ENCODE results near the gene BRF1.

The BRF1 gene

DNA sequence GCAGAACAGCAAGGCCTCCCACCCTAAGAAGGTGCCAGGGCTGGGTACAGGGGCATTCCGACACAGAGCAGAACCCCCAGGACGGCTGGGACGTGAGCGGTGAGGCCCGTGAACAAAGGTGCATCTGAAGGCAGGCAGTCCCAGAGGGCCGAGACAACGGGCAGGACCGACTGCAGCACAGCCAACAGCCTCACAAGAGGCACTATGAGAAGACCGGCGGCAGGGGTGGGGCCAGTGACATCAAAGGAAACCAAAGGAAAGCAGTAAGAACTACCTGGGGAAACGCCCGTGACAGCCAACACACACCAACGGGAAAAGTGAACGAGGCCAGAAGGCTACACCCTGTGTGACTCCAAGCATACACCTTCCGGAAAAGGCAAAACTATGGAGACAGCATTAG, 43.3 kb downstream of the BRF1 start:
- no peak for DNase-seq

DNA sequence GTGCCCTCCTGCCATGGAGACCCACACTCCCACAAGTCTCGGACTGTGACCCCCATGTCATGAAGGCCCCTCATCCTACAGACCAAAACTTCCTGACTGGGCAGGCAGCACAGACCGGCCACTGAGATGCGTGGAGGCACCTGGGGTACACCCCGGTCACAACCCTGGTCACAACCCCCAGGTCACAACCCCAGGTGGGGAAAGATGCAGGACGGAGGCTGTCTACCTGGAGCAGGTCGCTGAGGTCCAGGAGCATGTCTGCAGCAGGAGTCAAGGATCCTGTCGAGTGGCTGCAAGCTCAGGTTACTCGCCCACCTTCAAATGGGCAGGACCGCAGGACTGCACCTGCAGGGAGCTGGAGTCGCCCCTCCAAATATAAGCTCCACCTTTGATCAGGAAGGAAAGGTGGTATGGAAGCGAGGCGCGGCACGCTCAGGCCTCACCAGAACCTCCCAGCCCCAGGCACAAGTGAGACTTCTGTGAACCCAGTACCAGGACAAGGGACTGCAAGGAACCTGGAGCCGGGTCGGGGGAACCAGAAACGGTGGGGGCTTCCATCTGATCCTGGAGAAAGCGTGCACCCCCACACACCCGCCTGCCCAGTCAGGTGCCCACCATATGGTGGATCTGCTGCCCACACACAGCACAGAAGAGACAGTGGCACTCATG, 44.4 kb downstream of the BRF1 start:
- DNase-seq = no peak

DNA sequence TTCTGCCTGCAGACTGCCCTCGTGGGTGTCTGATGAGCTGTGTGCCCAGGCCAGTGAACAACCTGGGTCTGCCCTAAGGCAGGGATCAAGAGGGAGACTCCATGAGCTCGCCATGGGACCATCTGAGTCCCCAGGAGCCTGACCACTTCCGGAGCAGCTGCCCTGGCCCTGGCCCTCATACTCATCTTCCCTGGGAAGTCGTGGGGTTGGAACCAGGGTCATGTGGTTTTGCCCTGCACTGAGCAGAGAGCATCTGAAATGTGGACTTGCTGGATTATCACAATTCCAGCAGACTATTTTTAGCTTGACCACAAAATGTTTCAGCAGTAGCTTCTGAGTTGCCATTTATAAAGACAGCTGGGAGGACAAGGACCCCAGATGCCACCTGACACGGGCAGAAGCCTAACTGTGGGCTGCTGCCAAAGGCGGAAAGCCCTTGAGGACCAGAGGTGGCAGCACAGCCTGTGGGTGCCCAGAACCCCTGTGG, 45.7 kb downstream of the BRF1 start:
- no peak for DNase-seq

DNA sequence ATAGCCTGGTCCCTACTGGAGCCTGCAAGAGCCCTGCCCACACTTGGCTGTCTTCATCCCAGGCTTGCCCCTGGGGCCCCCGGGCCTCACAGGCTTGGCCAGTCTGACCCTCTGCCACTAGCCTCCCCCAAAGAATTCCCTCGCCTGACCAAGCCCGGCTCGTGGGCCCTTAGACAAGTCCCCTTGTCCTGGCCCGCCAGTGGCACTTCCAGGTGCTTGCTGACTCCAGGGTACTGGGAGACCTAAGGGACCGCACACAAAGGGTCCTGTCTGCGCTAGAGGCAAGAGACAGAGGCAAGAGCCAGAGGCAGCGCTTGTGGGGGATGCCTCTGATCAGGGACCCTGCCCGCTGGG, 47.5 kb downstream of the BRF1 start:
- DNase-seq = no peak

DNA sequence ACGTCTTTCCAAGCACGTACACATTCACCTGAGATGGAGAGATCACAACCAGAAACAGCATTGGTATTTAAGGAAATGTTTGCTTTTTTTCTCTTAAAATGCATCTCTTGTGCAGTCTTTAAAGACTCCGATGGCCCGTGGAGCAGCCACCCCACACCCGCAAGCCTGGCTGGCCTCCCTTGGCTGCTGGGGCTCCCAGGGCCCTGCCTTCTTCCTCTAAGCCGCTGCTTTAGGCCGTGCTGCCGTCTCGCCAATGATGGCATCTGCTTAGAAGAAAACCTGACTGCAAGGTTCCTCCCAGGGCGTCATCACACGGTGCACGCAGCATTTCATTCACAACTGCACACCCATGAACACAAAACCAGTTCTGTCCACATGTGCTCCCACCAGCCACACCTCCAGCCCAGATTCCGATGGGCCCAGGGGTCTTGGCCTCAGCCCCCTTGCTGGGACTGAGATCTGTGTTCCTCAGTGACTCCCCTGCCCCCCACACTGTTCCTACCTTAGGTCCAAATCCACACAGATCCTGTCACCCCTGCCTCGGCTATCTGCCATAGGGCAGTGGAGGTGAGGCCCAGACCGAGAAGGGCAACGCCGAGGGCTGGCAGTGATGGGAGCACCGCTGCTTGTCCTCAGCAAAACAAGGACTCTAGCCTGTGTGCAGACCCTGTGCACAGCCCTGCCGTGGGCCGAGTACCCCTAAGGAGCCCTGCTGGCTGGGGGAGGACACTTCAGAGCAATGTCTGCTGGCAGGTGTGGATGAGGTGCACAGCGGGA, 48.1 kb downstream of the BRF1 start:
- DNase-seq = no peak

DNA sequence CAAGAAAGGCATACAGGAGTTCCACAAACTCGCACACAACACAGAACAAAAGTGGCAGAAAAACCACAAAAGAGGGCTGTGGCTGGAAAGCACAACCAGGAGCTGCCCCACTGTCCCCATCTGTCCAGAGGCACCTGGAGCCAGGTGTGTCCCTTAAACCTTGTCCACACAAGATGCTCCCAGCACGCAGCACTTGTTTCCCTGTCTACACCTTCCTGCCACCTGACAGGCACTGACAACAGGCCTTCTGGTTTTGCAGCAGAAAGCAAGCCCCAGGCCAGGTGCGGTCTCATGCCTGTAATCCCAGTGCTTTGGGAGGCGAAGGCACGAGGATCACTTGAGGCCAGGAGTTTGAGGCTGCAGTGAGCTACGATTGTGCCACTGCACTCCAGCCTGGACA, 48.9 kb downstream of the BRF1 start:
- DNase-seq = no peak

DNA sequence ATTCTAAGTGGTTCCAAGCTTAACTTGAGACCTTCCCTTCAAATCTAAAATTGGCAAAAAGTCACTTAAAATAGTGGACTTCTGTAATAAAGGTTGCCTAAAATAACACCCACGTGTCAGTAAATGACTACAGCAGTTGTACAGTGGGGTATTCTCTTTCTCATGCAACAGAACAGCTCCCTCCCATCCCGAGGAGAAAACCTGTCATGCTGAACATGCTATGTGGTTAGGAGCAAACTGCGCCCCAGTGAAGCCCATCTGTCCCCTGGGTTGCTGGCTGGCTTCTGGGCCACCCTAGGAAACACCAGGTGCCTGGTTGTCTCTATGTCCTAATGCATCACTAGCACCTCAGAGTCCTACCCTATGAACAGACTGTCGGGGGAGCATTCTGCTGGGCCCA, 49.8 kb downstream of the BRF1 start:
- no peak for DNase-seq

DNA sequence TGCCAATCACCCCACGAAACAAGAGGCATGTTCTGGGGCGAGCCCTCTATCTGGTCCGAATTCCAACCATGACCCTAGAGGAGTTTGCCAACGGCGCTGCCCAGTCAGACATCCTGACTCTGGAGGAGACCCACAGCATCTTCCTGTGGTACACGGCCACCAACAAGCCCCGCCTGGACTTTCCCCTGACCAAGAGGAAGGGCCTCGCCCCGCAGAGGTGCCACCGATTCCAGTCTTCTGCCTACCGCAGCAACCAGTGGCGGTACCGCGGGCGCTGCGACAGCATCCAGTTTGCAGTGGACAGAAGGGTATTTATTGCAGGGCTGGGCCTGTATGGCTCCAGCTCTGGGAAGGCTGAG, 50.8 kb downstream of the BRF1 start:
- DNase-seq = no peak

DNA sequence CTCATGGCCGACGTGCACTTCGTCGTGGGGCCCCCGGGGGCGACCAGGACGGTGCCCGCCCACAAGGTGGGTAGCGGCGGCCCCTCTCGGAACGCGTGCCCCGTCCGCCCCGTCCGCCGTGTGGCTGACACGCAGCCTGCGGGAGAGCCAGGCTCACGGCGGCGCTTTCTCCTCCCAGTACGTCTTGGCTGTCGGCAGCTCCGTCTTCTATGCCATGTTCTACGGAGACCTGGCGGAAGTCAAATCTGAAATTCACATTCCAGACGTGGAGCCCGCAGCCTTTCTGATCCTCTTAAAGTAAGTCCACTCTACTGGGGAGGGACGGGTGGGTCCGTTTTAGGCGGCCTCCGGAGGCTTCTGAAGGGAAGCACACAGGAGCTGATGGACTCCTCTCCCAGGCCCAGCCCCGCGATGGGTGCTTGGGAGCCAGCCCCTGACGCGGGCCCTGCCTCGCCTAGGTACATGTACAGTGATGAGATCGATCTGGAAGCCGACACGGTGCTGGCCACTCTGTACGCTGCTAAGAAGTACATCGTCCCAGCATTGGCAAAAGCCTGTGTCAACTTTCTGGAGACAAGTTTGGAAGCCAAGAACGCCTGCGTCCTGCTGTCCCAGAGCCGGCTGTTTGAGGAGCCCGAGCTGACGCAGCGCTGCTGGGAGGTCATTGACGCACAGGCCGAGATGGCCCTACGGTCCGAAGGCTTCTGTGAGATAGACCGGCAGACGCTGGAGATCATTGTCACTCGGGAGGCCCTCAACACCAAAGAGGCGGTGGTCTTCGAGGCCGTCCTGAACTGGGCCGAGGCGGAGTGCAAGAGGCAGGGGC, 51.4 kb downstream of the BRF1 start:
- no peak for DNase-seq

DNA sequence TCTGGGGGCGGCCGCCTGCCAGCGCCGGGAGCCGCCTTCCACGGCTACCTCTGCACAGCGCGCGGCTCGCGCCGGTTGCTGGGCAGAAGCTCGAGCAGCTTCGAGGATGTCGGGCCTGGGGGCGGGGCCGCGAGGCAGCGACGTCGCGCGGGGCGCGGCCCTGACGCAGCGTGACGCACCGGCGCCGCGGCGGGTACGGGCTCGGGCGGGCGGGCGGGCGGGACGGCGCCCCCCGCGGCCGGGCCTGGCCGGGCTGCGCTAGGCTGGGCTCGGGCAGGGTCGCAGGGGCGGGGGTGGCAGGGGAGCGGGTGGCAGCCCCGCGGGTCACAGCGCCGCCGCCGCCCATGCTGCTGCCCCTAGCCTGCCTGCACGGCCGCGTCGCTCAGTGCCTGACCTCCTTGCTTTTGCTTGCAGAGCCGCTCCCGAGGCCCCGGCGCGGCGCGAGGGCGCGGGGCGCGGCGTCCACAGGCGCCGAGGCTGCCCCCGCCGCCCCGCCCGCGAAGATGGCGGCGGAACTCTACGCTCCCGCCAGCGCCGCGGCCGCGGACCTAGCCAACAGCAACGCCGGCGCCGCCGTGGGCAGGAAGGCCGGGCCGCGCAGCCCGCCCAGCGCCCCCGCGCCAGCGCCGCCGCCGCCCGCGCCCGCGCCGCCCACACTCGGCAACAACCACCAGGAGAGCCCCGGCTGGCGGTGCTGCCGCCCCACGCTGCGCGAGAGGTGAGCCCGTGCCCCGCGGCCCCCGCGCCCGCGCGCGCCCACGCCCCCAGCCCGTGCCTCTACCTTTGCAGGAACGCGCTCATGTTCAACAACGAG, 52.2 kb downstream of the BRF1 start, which contains the start of gene BTBD6:
Gene BTBD6, plus strand, starts transcription at position 166 of the 814 bp plus-strand sequence. Its CDS starts 179 bp downstream, at position 345.
- no peak for DNase-seq

DNA sequence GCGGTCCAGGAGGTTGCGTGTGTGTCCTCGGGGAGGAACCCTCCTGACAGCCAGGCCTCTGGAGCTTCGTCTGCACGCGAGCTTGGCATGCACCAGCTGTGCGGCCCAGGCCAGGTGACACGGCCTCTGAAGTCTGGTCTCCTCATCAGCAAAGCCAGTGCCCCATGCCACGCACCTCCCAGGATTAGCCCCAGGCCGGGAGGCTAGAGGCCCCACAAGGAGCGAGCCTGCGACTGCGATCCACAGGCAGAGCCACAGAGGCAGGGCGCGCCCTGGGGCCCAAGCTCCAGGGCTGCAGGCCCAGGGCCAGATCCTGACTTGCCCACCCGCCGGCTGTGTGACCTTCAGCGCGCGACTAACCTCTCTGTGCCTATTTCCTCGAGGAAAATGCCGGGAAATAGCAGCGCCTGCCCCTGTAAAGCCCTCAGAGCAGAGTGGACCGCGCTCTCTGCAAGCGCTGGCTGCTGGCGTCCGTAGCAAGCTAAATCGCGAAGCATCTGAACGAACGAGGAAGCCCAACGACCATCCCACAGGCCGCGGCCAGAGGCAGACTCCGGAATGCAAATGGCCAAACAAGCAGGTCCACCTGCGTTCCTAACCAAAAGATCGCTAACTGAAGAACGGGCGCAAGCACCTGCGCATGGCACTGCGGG, 53.0 kb downstream of the BRF1 start:
- no peak for DNase-seq

DNA sequence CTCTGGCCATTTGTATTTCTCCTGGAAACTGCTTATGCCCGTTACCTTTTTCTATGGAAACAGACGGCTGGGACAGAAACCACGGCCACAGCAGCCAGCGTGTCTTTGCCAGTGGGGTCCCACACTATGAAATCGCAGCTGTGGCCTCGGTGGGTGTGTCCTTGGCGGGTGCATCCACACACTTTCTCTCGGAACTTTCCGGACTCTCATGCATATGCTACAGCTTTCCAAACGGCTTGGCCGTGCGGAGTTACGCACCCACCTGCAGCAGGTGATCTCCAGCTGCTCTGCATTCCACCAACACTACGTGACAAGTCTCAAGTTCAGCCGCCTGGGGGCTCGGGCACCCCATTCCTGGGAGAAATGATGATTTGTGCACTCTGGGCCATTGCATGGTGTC, 53.8 kb downstream of the BRF1 start:
- no peak for DNase-seq

DNA sequence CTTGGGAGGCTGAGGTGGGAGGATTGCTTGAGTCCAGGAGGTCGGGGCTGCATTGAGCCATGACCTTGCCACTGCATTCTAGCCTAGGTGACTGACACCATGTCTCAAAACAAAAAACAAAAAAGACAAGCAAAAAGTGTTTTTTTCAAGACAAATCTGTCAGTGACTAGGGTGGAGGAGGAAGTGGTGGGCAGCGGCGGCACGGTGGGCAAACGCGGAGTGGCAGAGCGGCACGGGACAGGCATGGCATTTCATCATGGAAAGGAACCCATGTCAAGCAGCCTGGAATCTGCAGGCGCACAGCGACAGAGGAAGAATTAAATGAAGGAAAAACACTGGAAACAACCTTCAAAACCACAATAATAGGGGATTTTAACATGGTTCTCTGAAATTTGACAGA, 56.5 kb downstream of the BRF1 start:
- DNase-seq = no peak

DNA sequence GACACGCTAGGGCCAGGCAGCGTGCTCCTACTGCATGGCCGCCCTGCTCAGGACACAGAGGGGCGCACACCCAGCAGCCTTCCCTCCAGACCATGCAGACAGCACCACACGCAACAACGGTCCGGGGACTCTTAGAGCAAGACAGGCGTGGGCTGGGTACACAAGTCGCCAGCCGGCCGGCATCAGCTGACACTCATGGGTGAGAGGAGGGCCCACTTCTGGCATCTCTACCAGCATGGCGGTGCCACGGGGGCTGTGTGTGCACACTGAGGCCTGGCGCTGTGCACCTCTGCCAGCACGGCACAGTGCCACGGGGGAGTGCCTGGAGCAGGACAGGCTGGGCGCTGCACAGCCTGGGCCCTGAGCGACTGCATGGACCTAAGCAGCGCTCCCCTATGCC, 59.2 kb downstream of the BRF1 start:
- DNase-seq = no peak

DNA sequence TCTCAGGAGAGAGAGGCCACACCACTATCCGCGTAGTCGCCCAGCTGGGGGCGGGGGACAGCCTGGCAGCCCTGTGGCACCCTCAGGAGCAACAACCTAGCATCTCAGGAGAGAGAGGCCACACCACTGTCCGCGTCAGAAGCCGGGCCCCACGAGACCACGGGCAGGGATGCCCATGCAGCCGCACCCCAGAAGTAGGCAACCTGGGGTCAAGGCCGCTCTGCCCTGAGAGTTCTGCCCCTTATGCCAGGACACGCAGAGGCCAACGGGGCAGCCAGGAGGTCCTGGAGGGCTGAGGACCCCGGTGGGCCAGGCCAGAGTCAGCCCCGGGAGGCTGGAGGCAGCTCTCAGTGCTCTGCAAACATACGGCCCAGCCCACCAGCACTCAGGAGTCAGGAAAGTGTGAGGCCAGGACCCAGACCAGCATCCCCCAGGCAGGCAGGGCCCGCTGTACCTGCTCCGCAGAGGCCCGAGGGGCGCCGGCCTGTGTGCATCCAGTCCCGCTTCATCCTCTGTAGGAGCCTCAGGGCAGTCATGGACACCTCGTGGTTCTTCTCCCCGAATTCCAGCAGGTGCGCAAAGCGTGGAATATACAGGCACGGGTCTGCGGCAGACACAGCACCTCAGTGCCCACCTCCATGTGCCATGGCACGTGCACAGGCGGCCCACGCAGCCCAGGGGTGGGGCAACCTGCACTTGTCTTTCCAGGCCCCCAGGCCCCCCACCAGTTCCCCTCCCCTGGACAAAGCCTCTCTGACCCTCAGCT, 59.8 kb downstream of the BRF1 start:
- DNase-seq = no peak

DNA sequence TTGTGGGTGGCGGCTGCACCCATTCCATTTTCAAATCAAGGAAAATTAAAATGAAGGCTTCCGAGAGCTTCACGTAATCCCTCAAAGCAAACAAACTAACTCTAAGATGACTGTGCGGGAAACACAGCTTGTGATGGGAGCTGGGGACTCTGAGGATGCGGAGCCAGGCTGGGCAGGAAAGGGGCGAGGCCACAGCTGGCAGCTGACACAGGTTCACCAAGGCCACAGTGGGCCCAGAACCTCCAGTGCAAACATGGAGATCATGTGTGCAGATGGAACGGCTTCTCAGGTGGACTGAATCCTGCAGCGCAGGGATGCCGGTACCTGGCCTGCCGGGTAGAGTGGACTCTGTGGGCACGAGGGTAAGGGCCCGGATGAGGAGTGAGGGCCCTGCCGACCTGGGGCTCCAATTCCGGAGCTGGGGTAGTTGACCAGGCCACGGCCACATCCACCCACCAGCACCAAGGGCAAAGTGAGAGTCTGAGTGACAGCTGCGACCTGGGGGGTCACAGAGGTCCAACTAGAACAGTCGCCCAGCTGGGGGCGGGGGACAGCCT, 71.6 kb downstream of the BRF1 start:
- no peak for DNase-seq

DNA sequence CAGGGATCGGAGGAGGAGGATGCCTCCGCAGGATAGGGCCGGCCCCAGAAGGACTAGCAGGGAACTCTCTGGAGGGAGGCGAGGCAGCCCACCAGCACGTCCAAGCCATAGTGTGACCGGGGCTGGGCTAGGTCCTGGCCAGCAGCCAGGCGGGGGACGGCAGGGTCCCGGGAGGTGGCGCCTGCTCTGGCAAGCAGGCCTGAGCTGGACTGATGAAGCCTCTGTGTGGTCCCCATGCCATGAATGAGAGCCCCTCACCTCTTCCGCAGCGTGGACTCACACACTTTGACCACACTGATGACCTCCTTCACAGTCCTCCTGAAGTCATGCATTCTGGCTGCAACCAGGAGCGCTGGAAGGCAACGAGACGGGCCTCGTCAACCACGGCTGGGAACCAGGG, 72.2 kb downstream of the BRF1 start:
- no peak for DNase-seq

DNA sequence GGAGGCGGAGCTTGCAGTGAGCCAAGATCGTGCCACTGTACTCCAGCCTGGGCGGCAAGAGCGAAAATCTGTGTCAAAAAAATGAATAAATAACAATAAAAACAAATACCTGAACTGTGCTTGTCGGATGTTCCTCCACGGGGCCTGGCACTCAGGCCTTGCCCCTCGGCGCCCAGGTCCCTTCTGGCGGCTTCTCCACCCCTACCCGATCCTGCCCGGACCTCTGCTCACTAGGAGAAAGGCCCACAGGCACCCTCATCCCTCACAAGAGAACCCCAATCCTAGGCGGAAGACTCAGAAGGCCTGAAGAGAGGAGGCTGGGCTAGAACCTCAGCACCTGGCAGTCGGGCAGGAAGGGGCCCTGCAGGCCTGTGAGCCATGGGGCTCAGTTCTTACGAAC, 73.5 kb downstream of the BRF1 start:
- no peak for DNase-seq

DNA sequence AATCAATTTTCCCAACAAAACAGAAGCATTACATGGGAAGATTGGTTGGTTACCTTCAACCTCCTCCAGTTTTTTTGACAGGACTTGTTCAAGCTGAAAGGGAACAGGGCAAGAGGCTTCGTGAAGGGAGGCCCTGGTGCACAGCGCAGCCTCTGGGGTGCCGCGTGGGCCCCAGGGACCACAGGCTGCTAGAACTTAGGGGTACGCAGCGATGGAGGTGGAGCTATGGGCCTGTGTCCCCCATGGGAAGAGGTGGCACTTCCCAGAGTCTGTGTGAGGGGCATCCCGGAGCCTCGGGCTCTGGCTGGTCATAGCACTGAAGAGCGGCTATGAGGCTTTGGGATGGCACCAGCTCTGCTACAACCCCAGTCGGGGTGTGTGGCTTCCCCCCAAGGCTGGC, 74.6 kb downstream of the BRF1 start:
- no peak for DNase-seq

DNA sequence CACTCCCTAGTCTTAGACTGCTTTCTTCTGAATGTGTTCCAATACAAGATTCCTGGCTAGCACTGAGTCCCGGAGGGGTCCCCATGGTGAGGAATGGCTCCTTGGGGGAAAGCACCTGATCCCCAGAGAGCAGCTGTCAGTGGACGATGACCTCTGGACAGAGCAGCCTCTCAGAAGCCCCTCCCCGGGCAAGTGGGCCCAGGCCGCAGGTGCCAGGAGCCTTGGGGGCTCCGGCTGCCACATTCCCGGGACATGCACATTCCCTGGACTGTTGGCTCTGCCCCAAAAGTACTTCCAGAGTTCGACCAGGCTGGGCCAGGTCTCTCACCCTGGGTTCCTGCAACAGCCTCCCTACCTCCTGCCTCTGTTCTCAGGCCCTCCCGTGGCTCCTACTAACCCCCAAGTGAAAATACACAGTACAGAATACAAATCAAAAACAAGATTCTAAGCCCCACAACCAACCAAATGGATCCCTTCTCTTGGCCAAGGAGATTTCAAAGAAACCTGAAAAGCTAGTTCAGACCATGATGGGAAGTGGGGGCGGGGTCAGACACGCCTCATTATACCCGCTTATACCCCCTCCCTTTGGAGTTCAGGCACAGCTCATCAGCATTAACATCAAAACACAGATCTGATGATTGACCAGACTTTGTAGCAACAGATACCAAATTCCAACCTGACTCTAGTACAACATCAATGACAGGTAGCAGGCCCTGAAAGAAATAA, 75.8 kb downstream of the BRF1 start:
- DNase-seq = no peak
